H1 (cell line): Measurements from ENCODE around the gene RTN4. TPM values are rescaled to one million over a fixed set of nuclear protein-coding genes. Genes with fewer than 3 reads are reported as not detected.

Experiments
- CTCF ChIA-PET: fragments of 300-600 bp; sonication (Branson Sonifier 250); formaldehyde crosslinking; loops from one replicate; lab custom pipeline; 2021; ENCODE audit not compliant: partially characterized antibody; lab: Charles Lee
- POLR2A ChIA-PET: fragments of 300-600 bp; sonication (Branson Sonifier 250); formaldehyde crosslinking; loops from one replicate; lab custom pipeline; 2021; ENCODE audit warnings: inconsistent platforms; ENCODE audit not compliant: partially characterized antibody; lab: Charles Lee
- DNase-seq, 2 experiments: peaks; one replicate each; pipeline versions ENCODE4 v3.0.0 to v3.0.0-alpha.2; 2010 to 2022; ENCODE audit warnings: low spot score in 2 of 2, low read depth in 1 of 2, mixed read lengths in 1 of 2
- FAIRE-seq: peaks from 2 replicates; lab custom pipeline; 2011; peaks lifted over from hg19 to GRCh38; lab: Jason Lieb, UNC
- H2AFZ ChIP-seq: 2 replicates; pipeline ENCODE4 v1.8.1; 2012; ENCODE audit warnings: low read length, inconsistent platforms
- H2AK5ac ChIP-seq: 2 replicates; pipeline ENCODE4 v1.6.1; 2013; ENCODE audit warnings: low read depth, low read length
- H2BK120ac ChIP-seq: replicated peaks from 2 replicates; pipeline ENCODE3; 2013; ENCODE audit warnings: low read depth, low read length, inconsistent platforms
- H2BK12ac ChIP-seq: 2 replicates; pipeline ENCODE4 v1.6.1; 2013; ENCODE audit warnings: low read depth, low read length
- H2BK15ac ChIP-seq: 2 replicates; pipeline ENCODE4 v1.6.1; 2013; ENCODE audit warnings: low read length
- H2BK20ac ChIP-seq: 2 replicates; pipeline ENCODE4 v1.6.1; 2013; ENCODE audit warnings: low read length
- H2BK5ac ChIP-seq: 2 replicates; pipeline ENCODE4 v1.6.1; 2013; ENCODE audit warnings: low read depth, low read length
- H3K14ac ChIP-seq: 2 replicates; pipeline ENCODE4 v1.6.1; 2013; ENCODE audit warnings: inconsistent platforms; ENCODE audit not compliant: insufficient read length
- H3K18ac ChIP-seq: 2 replicates; pipeline ENCODE4 v1.6.1; 2013; ENCODE audit warnings: low read length; ENCODE audit errors: extremely low read depth
- H3K23ac ChIP-seq: 2 replicates; pipeline ENCODE4 v1.6.1; 2013; ENCODE audit warnings: inconsistent platforms; ENCODE audit not compliant: insufficient read length
- H3K23me2 ChIP-seq: 2 replicates; pipeline ENCODE4 v1.6.1; 2013; ENCODE audit warnings: low read depth, low read length
- H3K27ac ChIP-seq: 2 replicates; pipeline ENCODE4 v1.6.1; 2011; ENCODE audit warnings: low read depth, low read length, inconsistent platforms
- H3K27me3 ChIP-seq, 4 experiments: replicated peaks in 1 of 4; 1 replicate in 1 of 4; 2 replicates in 3 of 4; pipeline versions ENCODE4 v1.6.1 to v1.8.1; 2011 to 2013; ENCODE audit warnings: low read length in 3 of 4, mild to moderate bottlenecking in 3 of 4, inconsistent platforms in 2 of 4, mixed read lengths in 2 of 4, moderate library complexity in 1 of 4; ENCODE audit not compliant: control insufficient read depth in 3 of 4, insufficient read depth in 3 of 4; ENCODE audit errors: extremely low read depth in 1 of 4
- H3K36me3 ChIP-seq, 4 experiments: 2 replicates each; pipeline versions ENCODE4 v1.6.1 to v1.8.1; 2011 to 2013; ENCODE audit warnings: mild to moderate bottlenecking in 4 of 4, low read length in 3 of 4, moderate library complexity in 2 of 4, control low read depth in 1 of 4, inconsistent platforms in 1 of 4; ENCODE audit not compliant: insufficient read depth in 4 of 4, control insufficient read depth in 2 of 4
- H3K4ac ChIP-seq: replicated peaks from 2 replicates; pipeline ENCODE3; 2013; ENCODE audit warnings: low read length, low read depth, mixed read lengths, inconsistent platforms; ENCODE audit not compliant: insufficient read length
- H3K4me1 ChIP-seq, 4 experiments: replicated peaks in 1 of 4; 1 replicate in 1 of 4; 2 replicates in 3 of 4; pipeline versions ENCODE4 v1.6.1 to v1.8.1; 2011 to 2013; ENCODE audit warnings: low read length in 3 of 4, inconsistent platforms in 2 of 4, mixed read lengths in 1 of 4; ENCODE audit not compliant: insufficient read depth in 4 of 4, control insufficient read depth in 3 of 4
- H3K4me2 ChIP-seq, 2 experiments: 2 replicates each; pipeline versions ENCODE4 v1.6.1 to v1.8.1; 2011 to 2013; ENCODE audit warnings: low read depth in 2 of 2, low read length in 2 of 2, control low read depth in 1 of 2, inconsistent platforms in 1 of 2, mild to moderate bottlenecking in 1 of 2; ENCODE audit not compliant: insufficient read depth in 1 of 2
- H3K4me3 ChIP-seq, 4 experiments: fragments of 200-600, 300-600 bp in 1 of 4; sonication (generic), shearing (Covaris generic), sonication (Bioruptor Twin) in 1 of 4; 2 replicates each; pipeline versions ENCODE4 v1.5.1 to v1.8.1; 2011 to 2016; ENCODE audit warnings: low read length in 4 of 4, low read depth in 3 of 4, control low read depth in 2 of 4, inconsistent platforms in 2 of 4, mild to moderate bottlenecking in 2 of 4, mixed read lengths in 1 of 4, moderate library complexity in 1 of 4; ENCODE audit not compliant: insufficient read depth in 2 of 4; ENCODE audit errors: extremely low read depth in 1 of 4
- H3K56ac ChIP-seq: replicated peaks from 2 replicates; pipeline ENCODE3; 2013; ENCODE audit warnings: low read depth, mild to moderate bottlenecking, mixed read lengths, low read length, inconsistent platforms; ENCODE audit not compliant: insufficient read length
- H3K79me1 ChIP-seq: 2 replicates; pipeline ENCODE4 v1.6.1; 2013; ENCODE audit warnings: low read depth, low read length, control low read depth
- H3K79me2 ChIP-seq, 2 experiments: 2 replicates each; pipeline versions ENCODE4 v1.6.1 to v1.8.1; 2012 to 2013; ENCODE audit warnings: low read length in 2 of 2, mild to moderate bottlenecking in 2 of 2, inconsistent platforms in 1 of 2; ENCODE audit not compliant: insufficient read depth in 2 of 2, control insufficient read depth in 1 of 2
- H3K9ac ChIP-seq, 4 experiments: replicated peaks in 1 of 4; 1 replicate in 1 of 4; 2 replicates in 3 of 4; pipeline versions ENCODE4 v1.6.1 to v1.8.1; 2011 to 2013; ENCODE audit warnings: low read depth in 3 of 4, low read length in 3 of 4, control low read depth in 2 of 4, mild to moderate bottlenecking in 2 of 4, moderate library complexity in 2 of 4, inconsistent platforms in 1 of 4; ENCODE audit errors: extremely low read depth in 1 of 4
- H3K9me3 ChIP-seq, 2 experiments: 2 replicates each; pipeline versions ENCODE4 v1.6.1 to v1.8.1; 2012 to 2013; ENCODE audit warnings: mild to moderate bottlenecking in 2 of 2, moderate library complexity in 2 of 2, control low read depth in 1 of 2, inconsistent platforms in 1 of 2, low read depth in 1 of 2, low read length in 1 of 2, mixed read lengths in 1 of 2; ENCODE audit not compliant: insufficient read depth in 2 of 2
- H4K20me1 ChIP-seq, 2 experiments: replicated peaks in 1 of 2; 2 replicates each; pipeline versions ENCODE3 to v1.8.1; 2011 to 2013; ENCODE audit warnings: inconsistent platforms in 2 of 2, low read length in 2 of 2, mild to moderate bottlenecking in 1 of 2; ENCODE audit not compliant: insufficient read depth in 2 of 2, control insufficient read depth in 1 of 2
- H4K5ac ChIP-seq: 2 replicates; pipeline ENCODE4 v1.6.1; 2013; ENCODE audit warnings: low read length, low read depth, mixed read lengths, inconsistent platforms; ENCODE audit not compliant: insufficient read length
- H4K8ac ChIP-seq: 2 replicates; pipeline ENCODE4 v1.8.0; 2013; ENCODE audit warnings: mild to moderate bottlenecking, moderate library complexity, low read length, inconsistent platforms; ENCODE audit not compliant: insufficient read depth; ENCODE audit errors: extremely low read depth
- H4K91ac ChIP-seq: replicated peaks from 2 replicates; pipeline ENCODE3; 2013; ENCODE audit warnings: low read length, mixed read lengths, inconsistent platforms; ENCODE audit not compliant: insufficient read length
- CBX8 ChIP-seq: fragments of 300-800, 300-1000 bp; sonication (generic); IDR thresholded peaks from 2 replicates; pipeline ENCODE4 v1.7.1; 2016; ENCODE audit warnings: low read depth, low read length, borderline replicate concordance
- HDAC6 ChIP-seq: IDR thresholded peaks from one replicate; pipeline ENCODE4 v1.7.1; 2012; ENCODE audit warnings: low read depth, mild to moderate bottlenecking, inconsistent platforms, low read length, moderate library complexity
- KDM5A ChIP-seq: fragments of 200-600 bp; IDR thresholded peaks from 2 replicates; pipeline ENCODE4 v1.7.1; 2012; ENCODE audit warnings: mild to moderate bottlenecking, low read length, inconsistent platforms, mixed read lengths
- MAX ChIP-seq: IDR thresholded peaks from 2 replicates; pipeline ENCODE4 v1.6.1; 2012; ENCODE audit warnings: inconsistent platforms
- NANOG ChIP-seq: IDR thresholded peaks from 2 replicates; pipeline ENCODE4 v1.6.1; 2011; ENCODE audit warnings: low read length, low read depth, mild to moderate bottlenecking, inconsistent platforms; ENCODE audit not compliant: insufficient read depth, poor library complexity, severe bottlenecking
- RNF2 ChIP-seq: fragments of 200-900, 300-1000 bp; sonication (generic); IDR thresholded peaks from 2 replicates; pipeline ENCODE4 v1.7.1; 2016; ENCODE audit warnings: borderline replicate concordance, low read depth, mild to moderate bottlenecking, antibody characterized with exemption, low read length; ENCODE audit not compliant: poor library complexity, severe bottlenecking; ENCODE audit errors: missing control alignments
- SIX5 ChIP-seq: IDR thresholded peaks from 2 replicates; pipeline ENCODE4 v1.6.1; 2011; ENCODE audit warnings: mild to moderate bottlenecking, low read depth, low read length
- TCF12 ChIP-seq: IDR thresholded peaks from 2 replicates; pipeline ENCODE4 v1.6.1; 2011; ENCODE audit warnings: low read depth, mild to moderate bottlenecking, low read length
- TEAD4 ChIP-seq: IDR thresholded peaks from 2 replicates; pipeline ENCODE4 v1.6.1; 2012; ENCODE audit warnings: low read depth, low read length, inconsistent platforms, mixed read lengths
- WGBS, 2 experiments: shearing (Covaris generic) in 1 of 2; methylation state at CpG; one replicate each; pipeline versions ENCODE4 v1.1.6 to v1.1.7; 2013 to 2015; ENCODE audit warnings: low lambda C conversion rate in 2 of 2, mixed read lengths in 2 of 2, inconsistent platforms in 1 of 2, low coverage in 1 of 2, missing lambda C conversion rate in 1 of 2; ENCODE audit not compliant: insufficient replicate concordance in 2 of 2, insufficient coverage in 1 of 2, insufficient read length in 1 of 2; ENCODE audit errors: extremely low coverage in 1 of 2, missing lambda C conversion rate in 1 of 2; 5-methylcytosine and 5-hydroxymethylcytosine counted together
- polyA plus RNA-seq, 7 experiments: library from polyadenylated mRNA; depleted of rRNA in 3 of 7; stranded (reverse) in 5 of 7; unstranded in 2 of 7; fragments of >200 nt in 5 of 7; fragments of 200-250 nt in 2 of 7; gene quantifications; 1 replicate in 5 of 7; 2 replicates in 1 of 7; 4 replicates in 1 of 7; pipeline versions ENCODE4 v1.2.1 to v1.2.3, GENCODE V29; 2011 to 2013; ENCODE audit warnings: missing spikeins in 2 of 7, mixed read lengths in 2 of 7
- total RNA-seq: library from RNA; stranded (reverse); fragmentation: NEBNext Ultra II Directional; extraction: Animal tissue kit (Norgen Biotek cat#: 25700); gene quantifications from 2 replicates; pipeline ENCODE4 v1.2.1, GENCODE V29; 2021
- TF ChIP-seq, protein P1 (sequence below): IDR thresholded peaks from 2 replicates; pipeline ENCODE4 v1.6.1; 2011; ENCODE audit warnings: low read depth, mild to moderate bottlenecking, low read length; ENCODE audit not compliant: insufficient read depth

Gene RTN4
- total and polyA plus RNA-seq, 2 of the 8 experiments (the other 6 are each of a cell fraction or from before 2014, with no cell fraction given): 179 to 242 TPM

GRCh38 chr2:54975598-54976492, 74.4 kb downstream of the RTN4 start:
- no peaks in the 10 kb centered on the region for H3K27me3 ChIP-seq
- H3K36me3 ChIP-seq: peaks cover 0 to 29% (median 2%) of the 10 kb centered on the region in 4 experiments; a peak in 3 of 8 replicates
- H3K9me3 ChIP-seq: no peaks in the 10 kb centered on the region
- POLR2A ChIA-PET: interaction anchor here (1.0 kb wide), 1 partner anchor 9 kb away, joined by 5 read pairs; no protein-coding TSS in a partner anchor
- no peak overlapping the region for H2BK15ac ChIP-seq
- CTCF ChIA-PET: interaction anchor here (0.6 to 1.5 kb wide), 6 partner anchors 11 to 243 kb away, joined by 3 to 4 read pairs (median 3); no protein-coding TSS in a partner anchor
- H2BK5ac ChIP-seq: no peak overlapping the region
- H2BK20ac ChIP-seq: no peak overlapping the region
- no peak overlapping the region for H2AK5ac ChIP-seq
- FAIRE-seq (no peak), DNase-seq (no peak)
- no peak overlapping the region for H3K4me3 ChIP-seq
- H2BK120ac ChIP-seq: no peak overlapping the region
- no peaks in the 10 kb centered on the region for H3K79me1 ChIP-seq
- H3K4me1 ChIP-seq: peaks cover 0 to 2% (median 0%) of the 10 kb centered on the region in 4 experiments; a peak in 1 of 7 replicates
- H4K8ac ChIP-seq: no peak overlapping the region
- H3K23me2 ChIP-seq: no peaks in the 10 kb centered on the region; the same call in 1 of the 2 replicates
- no peak overlapping the region for H3K56ac ChIP-seq
- no peak overlapping the region for H2AFZ ChIP-seq
- H3K14ac ChIP-seq: no peak overlapping the region
- H3K18ac ChIP-seq: no peak overlapping the region
- no peak overlapping the region for H2BK12ac ChIP-seq
- no peak overlapping the region for H4K91ac ChIP-seq
- H3K27ac ChIP-seq: no peak overlapping the region
- H4K5ac ChIP-seq: no peak overlapping the region
- H3K4ac ChIP-seq: no peak overlapping the region
- H3K4me2 ChIP-seq: no peak overlapping the region
- WGBS, 2 experiments: 91% methylated on average over 4 of the region's 4 CpGs; no CpG with 5 or more reads in 1 of the 2 experiments
- peaks cover 3% of the 10 kb centered on the region in 2 experiments for H4K20me1 ChIP-seq
- peaks cover 0 to 56% of the 10 kb centered on the region in 2 experiments; a peak in 3 of 4 replicates for H3K79me2 ChIP-seq
- no peak overlapping the region for H3K23ac ChIP-seq
- H3K9ac ChIP-seq: no peak overlapping the region
- TF ChIP-seq KDM5A (no peak), SIX5 (no peak), TEAD4 (no peak), TCF12 (no peak), HDAC6 (no peak), MAX (no peak), RNF2 (no peak), CBX8 (no peak), NANOG (no peak)
- TF ChIP-seq, protein P1, sequence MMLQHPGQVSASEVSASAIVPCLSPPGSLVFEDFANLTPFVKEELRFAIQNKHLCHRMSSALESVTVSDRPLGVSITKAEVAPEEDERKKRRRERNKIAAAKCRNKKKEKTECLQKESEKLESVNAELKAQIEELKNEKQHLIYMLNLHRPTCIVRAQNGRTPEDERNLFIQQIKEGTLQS: no peak
